Heart left ventricle (tissue), 16 donors: ENCODE data around the gene PSMF1. TPM values are rescaled to one million over a fixed set of nuclear protein-coding genes. Genes with fewer than 3 reads are reported as not detected.

ENCODE experiments used
- ATAC-seq, 4 donors: fragments of 200-7000 bp; cut with Tn5 transposase; one replicate each; pipeline ENCODE4 v1.9.1; 2020 to 2022; ENCODE audit warnings: moderate library complexity in 4 of 4, mild to moderate bottlenecking in 3 of 4, moderate number of reproducible peaks in 1 of 4
- DNase-seq, 5 donors: peaks; one replicate each; pipeline ENCODE4 v3.0.0-alpha.2; 2020
- H3K27ac ChIP-seq, 12 donors: fragments of 200-600 bp; sonication (generic) in 4 of 12; one replicate each; pipeline versions ENCODE4 v1.5.0 to v1.8.0; 2016 to 2022; ENCODE audit warnings: mild to moderate bottlenecking in 2 of 12
- H3K27me3 ChIP-seq, 9 donors: fragments of 200-600 bp; sonication (generic) in 2 of 9; one replicate each; pipeline versions ENCODE4 v1.5.1 to v1.8.0; 2016 to 2022; ENCODE audit warnings: mild to moderate bottlenecking in 3 of 9
- H3K36me3 ChIP-seq, 9 donors: fragments of 200-600 bp; sonication (generic) in 2 of 9; one replicate each; pipeline versions ENCODE4 v1.5.0 to v1.8.0; 2018 to 2022; ENCODE audit warnings: mild to moderate bottlenecking in 2 of 9
- H3K4me1 ChIP-seq, 12 donors: fragments of 200-600 bp; sonication (generic) in 4 of 12; one replicate each; pipeline versions ENCODE4 v1.5.0 to v1.8.0; 2016 to 2022; ENCODE audit warnings: mild to moderate bottlenecking in 3 of 12
- H3K4me3 ChIP-seq, 12 donors: fragments of 200-600 bp; sonication (generic) in 4 of 12; one replicate each; pipeline versions ENCODE4 v1.5.0 to v1.8.0; 2017 to 2022; ENCODE audit warnings: mild to moderate bottlenecking in 9 of 12, moderate library complexity in 4 of 12
- H3K9me3 ChIP-seq, 12 donors: fragments of 200-600 bp; sonication (generic) in 4 of 12; one replicate each; pipeline versions ENCODE4 v1.5.0 to v1.8.0; 2016 to 2022; ENCODE audit warnings: mild to moderate bottlenecking in 1 of 12
- CTCF ChIP-seq, 12 donors: fragments of 200-600 bp; sonication (generic) in 4 of 12; IDR thresholded peaks; one replicate each; pipeline versions ENCODE4 v1.5.0 to v1.8.0; 2018 to 2022; ENCODE audit warnings: antibody characterized with exemption in 12 of 12, mild to moderate bottlenecking in 5 of 12
- POLR2A ChIP-seq, 2 donors: fragments of 450-650 bp; IDR thresholded peaks; one replicate each; pipeline ENCODE4 v1.6.1; 2017; ENCODE audit warnings: antibody characterized with exemption in 2 of 2, mild to moderate bottlenecking in 2 of 2, moderate library complexity in 2 of 2
- WGBS, 4 donors: extraction: QIAGEN DNeasy Blood & Tissue Kit in 2 of 4; methylation state at CpG; one replicate each; pipeline versions ENCODE4 v1.1.5 to v1.1.7; 2013 to 2018; 5-methylcytosine and 5-hydroxymethylcytosine counted together
- intact Hi-C, 10 donors: fragments of 100-400 bp; cut with DNase I; formaldehyde crosslinking; loops; one replicate each; pipeline versions ENCODE4 v1.11.1 to v1.14.2; 2022
- polyA plus RNA-seq, 2 donors: library from polyadenylated mRNA; stranded (reverse); fragments of 200-250 nt; gene quantifications; one replicate each; pipeline ENCODE4 v1.2.3, GENCODE V29; 2013
- total RNA-seq, 9 donors: library from RNA; depleted of rRNA in 2 of 9; stranded (reverse); fragments of >200 nt in 2 of 9; fragmentation: NEBNext Ultra II Directional in 3 of 9; extraction: Animal tissue kit (Norgen Biotek cat#: 25700) in 3 of 9; gene quantifications; one replicate each; pipeline versions ENCODE4 v1.1.0 to v1.2.4, GENCODE V29; 2016 to 2023
- donor health status: ischemic (EF 13 %, LVEDD 7.1; RV severe dilation, severe dysfunction).
- donor health status: healthy with polysubstance abuse.
- donor health status: DM: no; HTN: yes; CAD: no.
- donor health status: DM: no; HTN: no; CAD: no.
- donor health status: ischemic (EF 25% LVEDD 6.9; RV normal size, moderate dysfunction).
- donor health status: ischemic (EF 25% LVEDD 5.7; RV mildly dilated, moderate dysfunction).
- donor health status: healthy.
- donor health status: DM: yes; HTN: yes; CAD: no.
- donor health status: ischemic (EF 35%, LVEDD 5.7; RV mildly dilated, moderate dysfunction).
- donor health status: nonischemic (EF 11% LVEDD 7.7; RV severe dilation, severe dysfunction).
- donor health status: DM: yes; HTN: yes; CAD: no.
- donor health status: PGD.
- donor health status: ischemic (EF 29% LVEDD 5.4; RV normal size, mild dysfunction).
- donor health status: nonischemic (EF 23%, LVEDD 6.1; RV moderate dilation, normal function).

PSMF1 gene
- total and polyA plus RNA-seq, 11 donors: 24.6 to 184 (median 133) TPM

DNA sequence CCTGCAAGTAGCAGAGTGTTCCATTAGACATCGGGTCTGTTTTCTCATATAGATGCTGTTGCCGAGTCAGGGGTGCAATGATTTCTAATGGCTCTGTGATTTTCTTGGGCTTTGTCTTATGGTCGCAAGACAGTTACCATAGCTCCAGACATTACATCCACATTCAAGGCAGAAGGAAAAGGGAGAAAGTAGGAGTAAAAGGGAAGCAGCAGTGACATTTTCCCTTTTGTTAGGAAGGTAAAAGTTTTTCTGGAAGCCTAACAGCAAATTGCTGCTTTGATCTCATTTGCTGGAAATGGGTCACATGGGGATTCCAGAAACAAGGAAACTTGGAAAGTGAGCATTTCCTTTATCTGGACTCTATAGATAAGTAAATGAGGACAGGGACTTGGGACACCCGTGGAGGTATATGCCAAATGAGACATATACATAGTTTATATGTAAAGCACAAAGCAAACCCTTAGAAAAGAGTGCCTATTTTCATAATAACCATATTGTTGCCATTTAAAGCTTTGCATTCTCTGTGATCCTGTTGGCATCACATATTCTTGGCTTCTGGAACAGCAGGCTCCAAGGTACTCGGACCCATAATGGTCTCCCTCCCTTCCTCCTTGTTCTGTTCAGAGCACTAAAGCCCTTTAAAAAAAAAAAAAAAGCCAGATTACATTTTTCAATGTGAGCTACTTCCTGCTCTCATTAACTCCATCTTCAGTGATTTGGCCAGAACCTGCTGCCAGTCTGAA lies 84.5 kb downstream of the PSMF1 start, which contains the start of gene C20orf202:
Gene C20orf202 (plus strand): TSS at position 693 of the 743 bp plus-strand sequence. CDS start 132 bp downstream, outside the sequence.
- Histone ChIP-seq H3K27ac (peak within 1 kb of the TSS in 8 of 12 donors; percentile 4 to 56 (median 42)), H3K9me3 (no peaks in the 10 kb centered on the region), H3K4me3 (no peak within 1 kb of the TSS), H3K27me3 (no peaks in the 10 kb centered on the region), H3K36me3 (no peaks in the 10 kb centered on the region), H3K4me1 (peaks cover 0 to 23% (median 0%) of the 10 kb centered on the region in 12 donors)
- intact Hi-C loops: loop anchor here in 2 of 10 donors (10.0 kb wide), 2 partner anchors 98 to 238 kb away; no protein-coding TSS in a partner anchor
- TF ChIP-seq CTCF (IDR thresholded peaks at IDR 0.05): no peak
- no peak for TF ChIP-seq POLR2A (IDR thresholded peaks at IDR 0.05)
- no peak for DNase-seq
- 59 to 72% (median 69%) methylated on average over 5 of the region's 5 CpGs for WGBS, 4 donors
- no peak for ATAC-seq

DNA sequence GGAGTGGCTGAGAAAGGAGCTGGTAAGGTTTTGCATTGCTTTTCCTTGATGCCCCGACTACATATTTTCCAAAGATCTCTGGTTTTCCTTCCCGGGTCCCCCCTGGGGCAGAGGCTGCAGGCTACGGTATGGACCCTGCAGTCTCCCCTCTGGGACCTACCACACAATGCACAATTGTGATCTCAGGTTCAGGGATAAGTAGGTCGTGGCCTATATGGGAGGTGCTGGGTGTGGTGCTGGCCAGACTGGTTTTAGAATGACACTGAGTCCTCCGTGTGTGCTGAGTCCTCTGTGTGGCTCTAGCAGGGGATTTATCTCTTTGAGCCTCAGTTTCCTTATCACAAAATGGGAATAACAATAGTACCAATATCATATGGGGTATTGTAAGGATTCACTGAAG lies 85.2 kb downstream of the PSMF1 start:
- H3K4me1 ChIP-seq: peaks cover 0 to 23% (median 0%) of the 10 kb centered on the region in 12 donors
- no peak overlapping the region for H3K4me3 ChIP-seq
- no peaks in the 10 kb centered on the region for H3K9me3 ChIP-seq
- TF ChIP-seq POLR2A (IDR thresholded peaks at IDR 0.05) (no peak), CTCF (IDR thresholded peaks at IDR 0.05) (no peak)
- DNase-seq: no peak
- intact Hi-C loops: loop anchor here in 2 of 10 donors (10.0 kb wide), 2 partner anchors 99 to 239 kb away; no protein-coding TSS in a partner anchor
- H3K27me3 ChIP-seq: no peaks in the 10 kb centered on the region
- H3K27ac ChIP-seq: peak overlapping the region in 6 of 12 donors; percentile 13 to 56 (median 47)
- 47 to 55% (median 51%) methylated on average over 5 of the region's 5 CpGs for WGBS, 4 donors
- H3K36me3 ChIP-seq: no peaks in the 10 kb centered on the region
- ATAC-seq: no peak

DNA sequence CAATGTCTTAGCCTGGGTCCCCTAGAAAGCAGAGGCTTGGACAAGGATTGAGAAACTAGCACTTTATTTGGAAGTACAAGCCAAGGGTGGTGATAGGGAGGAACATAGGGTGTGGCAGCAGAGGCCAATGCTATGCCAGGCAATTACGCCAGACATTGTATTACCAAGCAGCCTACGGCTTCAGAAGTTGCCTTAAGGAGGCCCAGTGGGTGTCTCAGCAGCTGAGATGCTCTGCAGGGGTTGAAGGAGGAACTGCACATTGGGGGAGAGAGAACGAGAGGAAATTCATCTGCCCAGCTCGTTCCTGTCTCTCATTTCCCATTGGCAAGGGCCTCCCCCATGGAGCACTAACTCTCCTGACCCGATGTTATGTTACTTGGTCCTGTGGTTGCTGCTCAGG lies 85.7 kb downstream of the PSMF1 start:
- ATAC-seq (peak in 3 of 4 donors; percentile 20 to 56 (median 34)), DNase-seq (no peak)
- 45 to 72% (median 57%) methylated on average over 5 of the region's 5 CpGs for WGBS, 4 donors
- TF ChIP-seq POLR2A (IDR thresholded peaks at IDR 0.05): no peak
- TF ChIP-seq CTCF (IDR thresholded peaks at IDR 0.05): no peak
- H3K27me3 ChIP-seq: no peaks in the 10 kb centered on the region
- peak overlapping the region in 7 of 12 donors; percentile 4 to 56 (median 41) for H3K27ac ChIP-seq
- intact Hi-C loops: loop anchor here in 2 of 10 donors (10.0 kb wide), 2 partner anchors 99 to 239 kb away; no protein-coding TSS in a partner anchor
- peaks cover 0 to 23% (median 0%) of the 10 kb centered on the region in 12 donors for H3K4me1 ChIP-seq
- no peak overlapping the region for H3K4me3 ChIP-seq
- no peaks in the 10 kb centered on the region for H3K9me3 ChIP-seq
- H3K36me3 ChIP-seq: no peaks in the 10 kb centered on the region

- H3K27me3 ChIP-seq: no peaks in the 10 kb centered on the region
- 80 to 100% (median 84%) methylated on average over 2 of the region's 2 CpGs for WGBS, 4 donors
- no peak overlapping the region for H3K4me3 ChIP-seq
- intact Hi-C loops: loop anchor here in 2 of 10 donors (10.0 kb wide), 2 partner anchors 100 to 240 kb away; no protein-coding TSS in a partner anchor
- H3K4me1 ChIP-seq: peaks cover 0 to 23% (median 0%) of the 10 kb centered on the region in 12 donors
- peak in 4 of 5 donors; percentile 50 to 69 (median 56) for DNase-seq
- peak in 3 of 4 donors; percentile 38 to 68 (median 56) for ATAC-seq
- TF ChIP-seq POLR2A (IDR thresholded peaks at IDR 0.05) (no peak), CTCF (IDR thresholded peaks at IDR 0.05) (no peak)
- H3K9me3 ChIP-seq: no peaks in the 10 kb centered on the region
- peak overlapping the region in 5 of 12 donors; percentile 51 to 61 (median 56) for H3K27ac ChIP-seq
- no peaks in the 10 kb centered on the region for H3K36me3 ChIP-seq
These were observed 86.2 kb downstream of the PSMF1 start for GRCh38 chr20:1204576-1204975.
